K562 (cell line): Measurements from ENCODE around the gene NR1H2. TPM values are rescaled to one million over a fixed set of nuclear protein-coding genes. Genes with fewer than 3 reads are reported as not detected.

Experiments used
- CAMTA2 ChIP-seq: fragments of 250-450 bp; sonication (Bioruptor Pico); conservative IDR thresholded peaks from 2 replicates; pipeline ENCODE4 v1.5.1; 2022
- CBX3 ChIP-seq, 2 experiments: IDR thresholded peaks; 1 replicate in 1 of 2; 2 replicates in 1 of 2; pipeline ENCODE4 v1.6.1; 2012; ENCODE audit warnings: inconsistent platforms in 2 of 2, low read length in 2 of 2, borderline replicate concordance in 1 of 2, control low read depth in 1 of 2
- DNMT1 ChIP-seq: fragments of 450-650 bp; IDR thresholded peaks from 2 replicates; pipeline ENCODE4 v1.6.1; 2016; ENCODE audit warnings: antibody characterized with exemption, mild to moderate bottlenecking
- DPF2 ChIP-seq: fragments of 450-650 bp; IDR thresholded peaks from 2 replicates; pipeline ENCODE4 v1.6.1; 2016
- GATAD2B ChIP-seq: fragments of 450-650 bp; IDR thresholded peaks from 2 replicates; pipeline ENCODE4 v1.6.1; 2017; ENCODE audit warnings: mild to moderate bottlenecking, borderline replicate concordance
- HNRNPL ChIP-seq: fragments of 200-400 bp; formaldehyde crosslinking; IDR thresholded peaks from 2 replicates; pipeline ENCODE4 v1.6.1; 2017; ENCODE audit warnings: low read depth, mild to moderate bottlenecking, low read length
- KAT8 ChIP-seq: fragments of 450-650 bp; IDR thresholded peaks from 2 replicates; pipeline ENCODE4 v1.6.1; 2016; ENCODE audit warnings: low read depth, mild to moderate bottlenecking
- KDM5B ChIP-seq: fragments of 200-600 bp; sonication (generic); IDR thresholded peaks from 2 replicates; pipeline ENCODE4 v1.6.1; 2012; ENCODE audit warnings: low read depth, mild to moderate bottlenecking, moderate library complexity, low read length, control low read depth, inconsistent platforms; ENCODE audit not compliant: insufficient replicate concordance
- KLF16 ChIP-seq: IDR thresholded peaks from 2 replicates; pipeline ENCODE4 v1.6.1; 2016; ENCODE audit warnings: antibody characterized with exemption
- KLF6 ChIP-seq: fragments of 250-450 bp; sonication (Bioruptor Pico); IDR thresholded peaks from 2 replicates; pipeline ENCODE4 v1.4.0; 2020; ENCODE audit warnings: mild to moderate bottlenecking, moderate library complexity, borderline replicate concordance
- LARP7 ChIP-seq: fragments of 450-650 bp; IDR thresholded peaks from 2 replicates; pipeline ENCODE4 v1.6.1; 2016
- NCOR1 ChIP-seq: fragments of 450-650 bp; IDR thresholded peaks from 2 replicates; pipeline ENCODE4 v1.6.1; 2016; ENCODE audit warnings: mild to moderate bottlenecking, moderate library complexity
- NFE2 ChIP-seq: IDR thresholded peaks from 2 replicates; pipeline ENCODE4 v1.6.1; 2014; ENCODE audit warnings: antibody characterized with exemption, low read depth
- NFXL1 ChIP-seq: fragments of 450-650 bp; formaldehyde crosslinking; IDR thresholded peaks from 2 replicates; pipeline ENCODE4 v1.4.0; 2021; ENCODE audit warnings: mild to moderate bottlenecking
- PHB ChIP-seq: fragments of 250-450 bp; sonication (Bioruptor Pico); IDR thresholded peaks from 2 replicates; pipeline ENCODE4 v1.5.0; 2021
- RNF2 ChIP-seq: sonication (generic); IDR thresholded peaks from 2 replicates; pipeline ENCODE4 v1.6.1; 2016
- SRF ChIP-seq, 2 experiments: fragments of 250-450, 450-650 bp in 1 of 2; sonication (Bioruptor Pico) in 1 of 2; sonication (generic) in 1 of 2; formaldehyde crosslinking; IDR thresholded peaks; 2 replicates each; pipeline versions ENCODE4 v1.5.0 to v1.5.1; 2020 to 2022; ENCODE audit warnings: mild to moderate bottlenecking in 1 of 2, missing genetic modification reagents in 1 of 2
- ZBTB11 ChIP-seq, 3 experiments: fragments of 200-800 bp in 1 of 3; fragments of 250-450 bp in 1 of 3; fragments of 450-650 bp in 1 of 3; sonication (Bioruptor Pico) in 1 of 3; sonication (Bioruptor generic) in 1 of 3; formaldehyde crosslinking in 1 of 3; IDR thresholded peaks; 2 replicates each; pipeline versions ENCODE4 v1.6.1 to v1.8.0; 2016 to 2022; ENCODE audit warnings: mild to moderate bottlenecking in 2 of 3, missing genetic modification characterization in 2 of 3, missing compliant biosample characterization in 1 of 3, moderate library complexity in 1 of 3
- ZNF717 ChIP-seq: fragments of 250-450 bp; sonication (Bioruptor Pico); IDR thresholded peaks from 2 replicates; pipeline ENCODE4 v1.5.0; 2021
- polyA plus RNA-seq, 8 experiments: library from polyadenylated mRNA; depleted of rRNA in 4 of 8; stranded (reverse) in 5 of 8; unstranded in 3 of 8; fragments of >200 nt; fragmentation: Nextera tagmentation in 2 of 8; fragmentation: Illumina TruSeq in 1 of 8; extraction: Ambion mirVana in 2 of 8; extraction: Trizol in 1 of 8; gene quantifications; 2 replicates each; pipeline versions ENCODE4 v1.2.1 to v1.2.3, GENCODE V29; 2011 to 2014; ENCODE audit warnings: inconsistent platforms in 1 of 8, missing spikeins in 1 of 8
- total RNA-seq, 7 experiments: library from RNA; depleted of rRNA in 6 of 7; stranded (reverse); fragments of >200 nt in 6 of 7; fragmentation: Illumina TruSeq in 2 of 7; extraction: Trizol in 2 of 7; gene quantifications; 2 replicates each; pipeline versions ENCODE4 v1.2.1 to v1.2.3, GENCODE V29; 2011 to 2021; ENCODE audit warnings: low replicate concordance in 1 of 7
- TF ChIP-seq, protein P1 (sequence below), 2 experiments: fragments of 150-350 bp in 1 of 2; IDR thresholded peaks; 2 replicates each; pipeline ENCODE4 v1.6.1; 2012 to 2016; ENCODE audit warnings: low read depth in 2 of 2, low read length in 2 of 2, mild to moderate bottlenecking in 1 of 2, moderate library complexity in 1 of 2
- TF ChIP-seq, protein P2 (sequence below): sonication (generic); formaldehyde crosslinking; IDR thresholded peaks from 2 replicates; pipeline ENCODE4 v1.8.1; 2022; ENCODE audit warnings: missing genetic modification reagents

The NR1H2 gene
- total and polyA plus RNA-seq, 9 of the 15 experiments (the other 6 are each of a cell fraction or from before 2014, with no cell fraction given), result 0.11 to 73.8 (median 24.0) TPM

DNA sequence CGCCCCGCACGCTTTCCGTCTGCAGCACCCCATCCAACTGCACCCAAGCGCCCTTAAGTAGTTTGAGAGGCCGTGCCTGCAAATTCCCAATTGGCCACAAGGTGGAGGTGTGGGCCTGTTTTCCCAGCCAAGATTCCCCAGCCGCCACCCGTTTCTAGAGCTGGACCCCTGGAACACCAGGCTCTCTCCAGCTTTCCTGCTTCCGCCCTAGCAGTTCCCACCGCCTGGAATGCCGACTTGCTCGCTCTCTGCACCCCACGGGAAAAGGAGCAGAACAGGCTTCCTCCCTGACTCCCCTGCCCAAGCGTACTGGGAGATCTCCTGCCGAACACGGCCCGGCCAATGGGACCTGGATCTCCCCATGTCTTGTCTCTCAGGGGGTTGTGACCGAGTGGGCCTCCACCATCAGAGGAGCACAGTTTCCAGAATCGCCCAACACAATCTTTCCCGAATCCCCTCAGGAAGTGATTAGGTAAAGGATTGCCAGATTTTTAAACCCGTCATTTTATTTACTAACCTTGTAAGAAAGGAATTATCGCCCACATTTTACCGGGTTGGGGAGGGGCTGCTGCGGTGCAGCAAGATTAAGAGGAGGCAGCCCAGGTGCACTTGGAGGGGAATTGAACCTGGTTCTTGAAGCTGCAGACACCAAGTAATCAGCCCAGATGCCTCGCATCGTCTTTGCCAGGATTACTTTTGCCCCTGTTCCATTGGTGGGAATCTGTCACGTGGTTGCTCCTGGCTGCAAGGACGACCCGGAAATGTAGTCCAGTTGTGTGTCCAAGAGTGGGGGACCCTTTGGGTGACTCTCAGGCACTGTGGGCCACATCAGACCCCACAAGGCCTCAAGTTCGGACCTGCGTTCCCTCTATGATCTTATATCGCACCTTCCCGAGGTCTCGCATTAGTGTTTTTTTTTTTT, 7.3 kb upstream of the NR1H2 start (continued):
- TF ChIP-seq PHB (CRISPR knock-in tag), result no peak
- TF ChIP-seq, protein P1, sequence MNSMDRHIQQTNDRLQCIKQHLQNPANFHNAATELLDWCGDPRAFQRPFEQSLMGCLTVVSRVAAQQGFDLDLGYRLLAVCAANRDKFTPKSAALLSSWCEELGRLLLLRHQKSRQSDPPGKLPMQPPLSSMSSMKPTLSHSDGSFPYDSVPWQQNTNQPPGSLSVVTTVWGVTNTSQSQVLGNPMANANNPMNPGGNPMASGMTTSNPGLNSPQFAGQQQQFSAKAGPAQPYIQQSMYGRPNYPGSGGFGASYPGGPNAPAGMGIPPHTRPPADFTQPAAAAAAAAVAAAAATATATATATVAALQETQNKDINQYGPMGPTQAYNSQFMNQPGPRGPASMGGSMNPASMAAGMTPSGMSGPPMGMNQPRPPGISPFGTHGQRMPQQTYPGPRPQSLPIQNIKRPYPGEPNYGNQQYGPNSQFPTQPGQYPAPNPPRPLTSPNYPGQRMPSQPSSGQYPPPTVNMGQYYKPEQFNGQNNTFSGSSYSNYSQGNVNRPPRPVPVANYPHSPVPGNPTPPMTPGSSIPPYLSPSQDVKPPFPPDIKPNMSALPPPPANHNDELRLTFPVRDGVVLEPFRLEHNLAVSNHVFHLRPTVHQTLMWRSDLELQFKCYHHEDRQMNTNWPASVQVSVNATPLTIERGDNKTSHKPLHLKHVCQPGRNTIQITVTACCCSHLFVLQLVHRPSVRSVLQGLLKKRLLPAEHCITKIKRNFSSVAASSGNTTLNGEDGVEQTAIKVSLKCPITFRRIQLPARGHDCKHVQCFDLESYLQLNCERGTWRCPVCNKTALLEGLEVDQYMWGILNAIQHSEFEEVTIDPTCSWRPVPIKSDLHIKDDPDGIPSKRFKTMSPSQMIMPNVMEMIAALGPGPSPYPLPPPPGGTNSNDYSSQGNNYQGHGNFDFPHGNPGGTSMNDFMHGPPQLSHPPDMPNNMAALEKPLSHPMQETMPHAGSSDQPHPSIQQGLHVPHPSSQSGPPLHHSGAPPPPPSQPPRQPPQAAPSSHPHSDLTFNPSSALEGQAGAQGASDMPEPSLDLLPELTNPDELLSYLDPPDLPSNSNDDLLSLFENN (IDR thresholded peaks at IDR 0.05; ENCODE audit: low read depth in 2 of 2, low read length in 2 of 2), result no peak; a peak in 1 of 4 replicates
- TF ChIP-seq GATAD2B, result no peak
- TF ChIP-seq ZBTB11 (CRISPR knock-in tag; IDR thresholded peaks at IDR 0.05), result 0 out of 6 replicates have a peak, but pooled peaks of 1 of the 3 experiments have one; percentile 56
- TF ChIP-seq SRF (CRISPR knock-in tag; IDR thresholded peaks at IDR 0.05), result no peak
- no peak for TF ChIP-seq LARP7
- TF ChIP-seq KLF6 (CRISPR knock-in tag), result no peak
- no peak for TF ChIP-seq NCOR1
- TF ChIP-seq KAT8, result no peak
- TF ChIP-seq DNMT1, result no peak
- no peak for TF ChIP-seq ZNF717 (CRISPR knock-in tag)
- no peak for TF ChIP-seq RNF2
- no peak for TF ChIP-seq NFE2
- TF ChIP-seq, protein P2, sequence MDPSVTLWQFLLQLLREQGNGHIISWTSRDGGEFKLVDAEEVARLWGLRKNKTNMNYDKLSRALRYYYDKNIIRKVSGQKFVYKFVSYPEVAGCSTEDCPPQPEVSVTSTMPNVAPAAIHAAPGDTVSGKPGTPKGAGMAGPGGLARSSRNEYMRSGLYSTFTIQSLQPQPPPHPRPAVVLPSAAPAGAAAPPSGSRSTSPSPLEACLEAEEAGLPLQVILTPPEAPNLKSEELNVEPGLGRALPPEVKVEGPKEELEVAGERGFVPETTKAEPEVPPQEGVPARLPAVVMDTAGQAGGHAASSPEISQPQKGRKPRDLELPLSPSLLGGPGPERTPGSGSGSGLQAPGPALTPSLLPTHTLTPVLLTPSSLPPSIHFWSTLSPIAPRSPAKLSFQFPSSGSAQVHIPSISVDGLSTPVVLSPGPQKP (CRISPR knock-in tag), result no peak
- TF ChIP-seq CBX3 (IDR thresholded peaks at IDR 0.05; ENCODE audit: borderline replicate concordance in 1 of 2, low read length in 2 of 2), result 0 out of 3 replicates have a peak, but pooled peaks of 1 of the 2 experiments have one; percentile 8
- TF ChIP-seq DPF2, result no peak
- no peak for TF ChIP-seq CAMTA2 (CRISPR knock-in tag)
- TF ChIP-seq NFXL1, result no peak
- peak; percentile 29; the same call in 1 of the 2 replicates for TF ChIP-seq KLF16
- no peak for TF ChIP-seq HNRNPL
- peak; percentile 30 for TF ChIP-seq KDM5B
